PC-3 (cell line): ENCODE data around the gene SH3D19.

Experiments used
- EZH2 ChIP-seq: fragments of 300-600 bp; sonication (generic); IDR thresholded peaks from one replicate; pipeline ENCODE4 v1.6.1; 2017; ENCODE audit warnings: antibody characterized with exemption, mild to moderate bottlenecking, low read length; ENCODE audit not compliant: unreplicated experiment
- EZH2phosphoT487 ChIP-seq: fragments of 300-600 bp; sonication (generic); IDR thresholded peaks from 2 replicates; pipeline ENCODE4 v1.6.1; 2018; ENCODE audit warnings: mild to moderate bottlenecking, antibody characterized with exemption, low read length, borderline replicate concordance
- TF ChIP-seq, protein P1 (sequence below): fragments of 300-600 bp; sonication (generic); conservative IDR thresholded peaks from 2 replicates; pipeline ENCODE4 v1.5.1; 2017; ENCODE audit warnings: antibody characterized with exemption, low read depth, mild to moderate bottlenecking, low read length

DNA sequence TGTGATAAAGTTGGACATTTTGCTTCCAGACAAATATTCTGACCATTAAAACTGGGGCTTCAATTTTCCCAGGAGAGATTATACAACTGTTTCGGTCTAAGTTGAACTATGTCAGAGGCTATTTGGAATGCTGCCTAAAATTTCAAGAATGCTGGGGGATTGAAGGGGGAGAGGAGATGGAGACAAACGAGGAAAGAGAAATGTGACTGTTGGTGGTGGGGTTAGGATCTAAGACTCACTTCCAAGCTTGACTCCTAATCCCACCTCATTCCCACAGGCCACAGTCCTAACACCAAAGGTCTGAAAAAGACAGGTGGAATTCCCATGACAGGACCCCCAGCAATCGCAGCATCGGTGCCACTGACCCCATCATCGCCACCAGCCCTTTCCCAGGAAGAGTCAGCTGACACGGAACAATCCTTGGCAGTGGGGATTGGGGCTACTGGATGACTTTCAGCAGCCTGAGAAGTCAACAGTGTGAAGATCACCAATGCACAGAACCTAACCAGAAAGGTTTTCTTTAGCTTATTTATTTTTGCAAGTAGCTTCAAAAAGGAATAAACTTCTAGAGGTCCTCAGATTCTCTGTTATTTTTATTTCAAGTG lies 122.5 kb downstream of the SH3D19 start:
- TF ChIP-seq, protein P1, sequence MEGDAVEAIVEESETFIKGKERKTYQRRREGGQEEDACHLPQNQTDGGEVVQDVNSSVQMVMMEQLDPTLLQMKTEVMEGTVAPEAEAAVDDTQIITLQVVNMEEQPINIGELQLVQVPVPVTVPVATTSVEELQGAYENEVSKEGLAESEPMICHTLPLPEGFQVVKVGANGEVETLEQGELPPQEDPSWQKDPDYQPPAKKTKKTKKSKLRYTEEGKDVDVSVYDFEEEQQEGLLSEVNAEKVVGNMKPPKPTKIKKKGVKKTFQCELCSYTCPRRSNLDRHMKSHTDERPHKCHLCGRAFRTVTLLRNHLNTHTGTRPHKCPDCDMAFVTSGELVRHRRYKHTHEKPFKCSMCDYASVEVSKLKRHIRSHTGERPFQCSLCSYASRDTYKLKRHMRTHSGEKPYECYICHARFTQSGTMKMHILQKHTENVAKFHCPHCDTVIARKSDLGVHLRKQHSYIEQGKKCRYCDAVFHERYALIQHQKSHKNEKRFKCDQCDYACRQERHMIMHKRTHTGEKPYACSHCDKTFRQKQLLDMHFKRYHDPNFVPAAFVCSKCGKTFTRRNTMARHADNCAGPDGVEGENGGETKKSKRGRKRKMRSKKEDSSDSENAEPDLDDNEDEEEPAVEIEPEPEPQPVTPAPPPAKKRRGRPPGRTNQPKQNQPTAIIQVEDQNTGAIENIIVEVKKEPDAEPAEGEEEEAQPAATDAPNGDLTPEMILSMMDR = no peak
- TF ChIP-seq EZH2phosphoT487 (no peak), EZH2 (no peak)
